Endometrial microvascular endothelial cells (primary cell): ENCODE measurements around the gene CACNA2D3. TPM values are rescaled to one million over a fixed set of nuclear protein-coding genes. Genes with fewer than 3 reads are reported as not detected.

Experiments used
- in situ Hi-C: cut with HindIII; loops from 2 replicates; pipeline ENCODE4 v1.10.0; 2017; ENCODE audit warnings: low sequenced_read_pairs, low pct_unique_long_range_greater_than_20kb; ENCODE audit errors: inconsistent ontology term
- total RNA-seq: library from RNA; depleted of rRNA; stranded (reverse); fragments of >200 nt; gene quantifications from one replicate; pipeline ENCODE4 v1.2.3, GENCODE V29; 2015; ENCODE audit errors: inconsistent ontology term

Gene CACNA2D3
- total RNA-seq, 1 donor from 2014 or later: not detected

DNA sequence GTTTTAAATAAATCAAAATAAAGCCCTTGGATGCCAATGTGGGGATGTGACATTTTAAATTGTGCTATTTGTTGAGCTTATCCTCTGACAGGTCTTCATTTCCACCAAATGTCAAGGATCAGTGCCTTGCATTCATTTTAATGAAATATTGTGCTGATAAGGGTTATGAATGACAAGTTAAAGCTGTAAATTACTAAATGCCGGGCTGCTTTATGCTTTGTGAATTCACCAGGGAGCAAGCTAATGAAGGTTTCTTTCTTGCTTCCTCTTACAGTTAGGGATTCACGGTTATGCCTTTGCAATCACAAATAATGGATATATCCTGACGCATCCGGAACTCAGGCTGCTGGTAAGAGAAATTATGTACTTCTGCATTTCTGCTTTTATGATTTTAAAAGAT lies 723.8 kb downstream of the CACNA2D3 start:
- in situ Hi-C loops: no loop called here

DNA sequence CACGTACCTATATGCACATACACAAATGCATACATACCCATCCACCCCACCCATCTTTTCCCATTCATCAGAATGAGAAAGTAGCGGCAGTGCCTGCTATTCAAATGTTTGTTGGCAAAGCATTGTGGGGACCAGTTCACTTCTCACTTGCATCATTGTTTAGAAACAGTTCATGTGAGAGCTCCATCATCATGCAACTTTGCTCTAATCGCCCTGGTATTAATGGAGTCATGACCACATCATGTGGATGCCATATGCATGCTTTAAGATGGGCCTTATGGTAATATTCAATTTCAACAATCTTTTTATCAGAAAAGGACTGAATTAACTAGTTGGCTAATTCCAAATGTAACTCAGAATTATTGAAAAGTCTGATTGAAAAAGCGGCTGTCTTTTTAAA lies 725.0 kb downstream of the CACNA2D3 start:
- in situ Hi-C loops: no loop called here

GRCh38 chr3:54849360-54849759 lies 727.0 kb downstream of the CACNA2D3 start:
- in situ Hi-C loops: no loop called here

- in situ Hi-C loops: no loop called here
Measured at GRCh38 chr3:54850484-54851018, 728.2 kb downstream of the CACNA2D3 start.

DNA sequence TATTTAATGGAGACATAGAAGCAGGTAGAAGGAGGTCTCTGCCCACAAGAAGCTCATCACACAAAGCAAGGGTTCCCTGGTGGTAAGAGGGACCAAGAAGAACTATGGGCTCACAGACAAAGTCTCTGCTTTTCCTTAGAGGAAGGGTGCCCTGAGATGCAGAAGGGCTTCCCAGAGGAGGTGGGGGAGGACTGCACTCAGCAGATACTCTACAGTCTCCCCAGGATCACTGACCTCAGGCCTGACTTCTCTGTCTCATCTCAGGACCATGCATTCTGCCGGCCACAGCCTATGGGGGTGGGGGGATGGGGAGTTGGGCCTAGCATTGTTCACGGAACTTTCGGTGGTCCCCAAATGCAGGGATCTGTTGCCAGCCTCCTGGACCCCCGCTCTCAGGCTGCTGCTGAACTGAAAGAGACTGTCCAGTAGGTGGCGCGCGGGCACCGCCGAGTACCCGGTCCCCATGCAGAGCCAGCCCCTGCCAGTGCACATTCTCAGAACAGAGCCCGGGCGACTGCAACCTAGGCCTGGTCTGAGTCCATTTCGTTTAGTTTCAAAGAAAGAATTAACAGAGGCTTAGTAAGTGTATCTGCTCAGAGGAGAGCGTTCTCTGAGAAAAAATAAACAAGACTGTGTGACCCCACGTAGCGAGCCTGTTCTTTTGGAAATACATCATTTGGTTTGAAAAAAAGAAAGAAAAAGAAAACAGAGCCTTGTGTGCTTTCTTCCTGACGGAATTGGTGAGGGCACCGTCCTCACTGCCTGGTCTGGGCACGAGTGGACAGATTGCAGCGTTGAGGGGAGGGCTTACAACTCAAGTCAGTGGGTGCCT lies 731.4 kb downstream of the CACNA2D3 start:
- in situ Hi-C loops: no loop called here

GRCh38 chr3:54856271-54856670 lies 733.9 kb downstream of the CACNA2D3 start:
- in situ Hi-C loops: no loop called here

- in situ Hi-C loops: no loop called here
Measured at GRCh38 chr3:54857343-54857742, 735.0 kb downstream of the CACNA2D3 start.

DNA sequence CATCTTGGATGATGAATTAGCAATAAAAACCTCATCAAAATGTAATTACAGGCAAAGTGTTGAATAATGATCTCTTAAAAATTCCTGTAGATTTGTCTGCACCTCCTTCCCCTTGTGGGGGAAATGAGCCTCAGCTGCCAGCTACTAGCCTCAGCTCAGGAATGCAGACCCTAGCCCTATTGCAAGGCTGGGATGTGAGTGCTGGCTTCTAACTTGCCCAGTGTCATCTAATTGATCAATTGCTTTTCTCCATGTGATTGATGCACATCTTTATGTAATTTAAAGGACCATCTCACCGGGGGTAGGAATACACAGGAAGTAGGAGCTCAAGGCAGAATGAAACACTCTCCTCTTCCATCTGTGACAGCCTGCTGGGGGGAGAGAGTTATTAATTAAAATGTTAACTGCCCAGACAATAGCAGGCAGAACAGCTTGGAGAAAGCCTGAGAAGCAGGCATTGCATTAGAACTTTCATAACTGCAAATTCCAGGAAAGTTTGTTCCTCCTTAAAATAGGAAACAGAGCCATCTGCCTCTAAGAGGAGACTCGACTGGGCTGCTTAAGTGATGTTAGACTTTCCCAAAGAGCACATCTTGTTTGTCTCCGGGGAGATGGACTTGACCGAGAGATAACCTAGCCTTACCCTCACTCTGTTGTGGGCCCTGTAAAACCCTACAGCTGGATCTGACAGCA lies 735.9 kb downstream of the CACNA2D3 start:
- in situ Hi-C loops: no loop called here

- in situ Hi-C loops: no loop called here
Measured at GRCh38 chr3:54859184-54859583, 736.8 kb downstream of the CACNA2D3 start.

- in situ Hi-C loops: no loop called here
Measured at GRCh38 chr3:54861248-54862067, 739.1 kb downstream of the CACNA2D3 start.

DNA sequence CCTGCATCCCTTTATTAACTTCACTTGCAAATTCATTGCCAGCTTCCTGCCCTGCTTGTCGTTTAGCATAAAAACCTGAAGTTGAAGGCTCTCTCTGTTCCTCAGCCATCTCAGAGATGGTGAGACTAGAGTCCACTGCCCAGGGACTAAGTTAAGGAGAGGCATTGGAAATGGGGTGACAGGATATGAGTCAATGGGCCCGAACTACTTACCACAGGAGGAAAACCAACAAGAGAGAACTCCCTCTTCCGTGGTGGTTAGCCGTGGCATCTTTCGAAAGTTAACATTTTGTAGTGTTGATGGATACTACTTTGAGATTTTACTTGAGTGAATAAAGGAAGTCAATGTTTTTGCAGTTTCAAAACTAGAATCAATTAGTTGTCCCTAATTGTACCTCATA lies 740.2 kb downstream of the CACNA2D3 start:
- in situ Hi-C loops: no loop called here

GRCh38 chr3:54863366-54863765 lies 741.0 kb downstream of the CACNA2D3 start:
- in situ Hi-C loops: no loop called here

DNA sequence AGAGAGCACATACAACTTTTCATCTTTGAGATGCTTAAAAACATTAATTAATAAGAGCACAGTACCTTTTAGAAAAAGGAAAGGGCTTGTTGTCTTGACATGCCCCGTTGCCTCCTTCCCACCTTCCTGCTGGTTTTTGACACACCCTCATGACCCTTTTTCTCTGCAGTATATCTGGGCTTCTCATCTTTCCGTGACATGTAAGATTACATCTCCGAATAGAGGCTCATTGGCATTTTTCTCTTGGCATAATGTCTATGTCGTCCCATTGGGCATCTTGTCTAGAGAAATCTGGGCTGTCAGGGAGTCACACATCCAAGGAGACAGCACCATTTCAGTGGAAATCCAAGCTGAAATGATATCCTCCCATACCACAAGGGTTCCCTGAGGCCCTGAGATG lies 741.4 kb downstream of the CACNA2D3 start:
- in situ Hi-C loops: no loop called here

GRCh38 chr3:54865316-54865715 lies 743.0 kb downstream of the CACNA2D3 start:
- in situ Hi-C loops: no loop called here

DNA sequence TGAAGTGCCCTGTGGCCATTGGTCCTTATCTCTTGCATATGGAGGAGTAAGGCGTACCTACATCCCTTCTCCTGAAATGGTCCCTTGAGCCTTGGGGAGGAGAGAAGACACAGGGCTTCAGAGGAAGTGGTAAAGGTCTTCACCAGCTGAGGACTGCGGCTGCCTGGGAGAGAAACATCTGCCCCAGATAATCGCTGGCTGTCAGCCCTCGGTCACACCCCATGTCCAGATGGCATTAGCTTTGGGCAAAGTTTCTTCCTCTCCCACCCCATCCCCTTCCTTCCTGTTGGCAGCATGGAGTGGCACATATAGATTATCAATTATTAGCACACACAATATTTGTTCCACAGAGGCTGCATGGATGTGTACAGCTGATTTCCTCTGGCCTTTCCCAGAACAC lies 743.9 kb downstream of the CACNA2D3 start:
- in situ Hi-C loops: no loop called here

DNA sequence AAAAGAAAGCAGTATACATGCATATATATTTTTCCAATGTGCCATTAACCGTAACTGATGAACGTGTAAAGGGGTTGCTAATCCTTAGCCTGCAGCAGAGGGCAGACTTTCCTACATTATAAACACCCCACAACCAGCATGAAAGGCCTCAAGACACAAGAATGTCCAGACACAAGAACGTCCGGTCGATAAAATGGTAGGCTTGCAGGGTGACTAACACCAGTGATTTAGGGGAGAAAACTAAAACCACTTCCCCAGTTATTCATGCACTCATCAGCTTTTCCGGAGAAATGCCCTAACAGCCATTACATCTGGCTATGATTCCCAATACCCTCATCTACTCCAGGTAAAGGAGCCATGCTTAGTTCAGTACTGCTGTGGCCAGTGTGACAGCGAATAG lies 748.1 kb downstream of the CACNA2D3 start:
- in situ Hi-C loops: no loop called here

DNA sequence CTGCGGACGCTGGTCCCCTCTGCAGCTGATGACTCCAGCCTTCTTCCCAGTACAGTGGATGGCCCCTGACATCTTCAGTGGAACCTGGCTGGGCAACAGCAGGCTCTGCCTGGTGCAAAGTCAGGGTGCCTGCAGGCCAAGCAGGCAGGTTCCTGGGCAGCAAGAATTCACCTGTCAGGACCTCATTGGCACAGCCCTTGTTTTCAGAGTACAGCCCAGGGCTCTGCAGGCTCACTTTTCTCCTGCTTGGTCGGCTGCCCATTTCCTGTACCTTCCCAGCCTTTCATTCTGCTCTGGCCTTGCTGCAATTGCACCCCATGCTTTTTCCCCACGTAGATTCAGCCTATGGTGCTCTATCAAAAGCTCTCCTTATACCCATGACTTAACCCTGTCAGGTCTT lies 749.5 kb downstream of the CACNA2D3 start:
- in situ Hi-C loops: no loop called here

- in situ Hi-C loops: no loop called here
Measured at GRCh38 chr3:54873059-54874010, 751.0 kb downstream of the CACNA2D3 start.
